Measurements from ENCODE around the gene ATXN7L3. TPM values are rescaled to one million over a fixed set of nuclear protein-coding genes. Genes with fewer than 3 reads are reported as not detected.

The ATXN7L3 gene
- polyA plus RNA-seq, 2 of the 4 experiments (the other 2 are of a cell fraction), result 60.5 to 72.7 TPM

DNA sequence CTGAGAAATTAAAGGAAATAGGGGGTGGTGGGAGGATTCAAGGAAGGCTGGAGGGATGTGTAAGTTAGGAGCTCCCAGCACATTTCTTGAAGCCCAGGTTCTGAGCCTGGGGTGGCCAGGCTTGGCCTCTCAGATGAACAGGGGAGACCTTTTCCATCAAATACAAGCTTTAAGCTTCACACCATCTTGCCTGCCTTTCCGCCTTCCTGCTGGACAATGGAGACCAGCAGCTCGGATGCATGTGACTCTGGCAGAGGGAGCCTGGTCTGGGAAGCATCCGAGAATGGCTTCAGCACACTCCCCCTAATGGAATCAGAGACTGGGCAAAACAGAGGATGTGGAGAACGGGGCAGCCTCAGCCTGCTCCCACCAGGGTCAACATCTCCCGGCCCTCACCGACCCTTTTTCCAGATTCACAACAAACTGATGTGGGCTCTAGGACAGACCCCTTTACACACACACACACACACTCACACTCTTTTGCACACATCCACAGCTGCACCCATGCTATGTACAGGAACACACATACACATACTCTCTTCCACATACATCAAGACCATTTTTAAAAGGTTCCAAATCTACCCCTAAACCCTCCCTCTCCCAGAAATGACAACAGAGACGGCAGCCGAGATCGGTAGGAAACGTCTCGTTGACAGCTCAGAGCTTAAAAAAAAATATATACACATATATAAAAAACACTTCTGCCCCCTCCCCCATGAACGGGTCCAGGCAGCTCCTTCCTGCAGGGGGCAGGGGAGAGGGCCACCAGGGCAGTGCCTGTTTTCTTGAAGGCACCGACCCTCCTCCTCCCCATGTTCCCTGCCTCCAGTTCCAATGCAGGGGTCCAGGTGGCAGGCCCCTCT is 6.5 kb upstream of the ATXN7L3 start:
- Histone ChIP-seq H3K4me1 (peaks cover 47% of the 10 kb centered on the region), H3K9me3 (no peaks in the 10 kb centered on the region), H3K4me2 (no peak overlapping the region), H3K4me3 (no peak overlapping the region), H3K27ac (no peak overlapping the region)
- ATAC-seq (0 out of 6 replicates have a peak, but pooled peaks have one; percentile 9 to 22), FAIRE-seq (no peak), DNase-seq (ENCODE audit: low read depth in 1 of 2, low spot score in 1 of 2) (peak in 1 of 2 experiments; percentile 51)
- WGBS (ENCODE audit: missing lambda C conversion rate), result 73% methylated on average over 13 of the region's 13 CpGs
- ChIA-PET CTCF (interaction anchor here (0.8 to 9.4 kb wide), 13 partner anchors 9 to 317 kb away, joined by 3 to 159 read pairs (median 4); partner anchors contain the start of genes FAM171A2, GRN, SLC25A39 and UBTF), POLR2A (interaction anchor here (3.0 kb wide), 1 partner anchor 16 kb away, joined by 10 read pairs; no protein-coding TSS in a partner anchor)
- TF ChIP-seq POLR2AphosphoS2 (conservative IDR thresholded peaks at IDR 0.05; ENCODE audit: low read length), result peak; percentile 62; the same call in 1 of the 2 replicates
- TF ChIP-seq, protein P1, sequence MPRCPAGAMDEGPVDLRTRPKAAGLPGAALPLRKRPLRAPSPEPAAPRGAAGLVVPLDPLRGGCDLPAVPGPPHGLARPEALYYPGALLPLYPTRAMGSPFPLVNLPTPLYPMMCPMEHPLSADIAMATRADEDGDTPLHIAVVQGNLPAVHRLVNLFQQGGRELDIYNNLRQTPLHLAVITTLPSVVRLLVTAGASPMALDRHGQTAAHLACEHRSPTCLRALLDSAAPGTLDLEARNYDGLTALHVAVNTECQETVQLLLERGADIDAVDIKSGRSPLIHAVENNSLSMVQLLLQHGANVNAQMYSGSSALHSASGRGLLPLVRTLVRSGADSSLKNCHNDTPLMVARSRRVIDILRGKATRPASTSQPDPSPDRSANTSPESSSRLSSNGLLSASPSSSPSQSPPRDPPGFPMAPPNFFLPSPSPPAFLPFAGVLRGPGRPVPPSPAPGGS (IDR thresholded peaks at IDR 0.05), result no peak
- no peak for TF ChIP-seq EHF (CRISPR knock-in tag; IDR thresholded peaks at IDR 0.05)

DNA sequence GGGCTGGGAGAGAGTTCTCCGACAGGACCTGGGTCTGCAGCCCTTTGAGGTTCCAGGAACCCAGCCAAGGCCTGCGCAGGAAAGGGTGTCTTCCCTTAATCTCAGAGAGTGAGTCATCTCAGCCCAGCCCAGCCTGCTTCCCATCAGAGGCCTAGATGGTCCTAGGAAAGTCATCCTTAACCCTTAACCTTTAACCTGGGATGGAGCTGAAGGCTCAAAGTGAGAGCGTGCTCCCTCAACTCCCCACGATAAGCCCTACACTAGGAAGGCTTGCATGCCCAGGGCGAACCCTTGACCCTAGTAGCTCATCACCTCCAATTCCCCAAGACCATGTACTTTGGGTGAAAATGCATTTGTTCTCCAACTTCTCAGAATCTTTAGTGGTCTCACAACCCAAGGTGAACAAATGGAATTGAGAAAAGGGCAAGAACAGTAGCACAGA is 4.8 kb upstream of the ATXN7L3 start:
- DNase-seq (ENCODE audit: low read depth in 1 of 2, low spot score in 1 of 2) (no peak), ATAC-seq (no peak), FAIRE-seq (no peak)
- H3K4me1 ChIP-seq, result peaks cover 38% of the 10 kb centered on the region
- TF ChIP-seq, protein P2, sequence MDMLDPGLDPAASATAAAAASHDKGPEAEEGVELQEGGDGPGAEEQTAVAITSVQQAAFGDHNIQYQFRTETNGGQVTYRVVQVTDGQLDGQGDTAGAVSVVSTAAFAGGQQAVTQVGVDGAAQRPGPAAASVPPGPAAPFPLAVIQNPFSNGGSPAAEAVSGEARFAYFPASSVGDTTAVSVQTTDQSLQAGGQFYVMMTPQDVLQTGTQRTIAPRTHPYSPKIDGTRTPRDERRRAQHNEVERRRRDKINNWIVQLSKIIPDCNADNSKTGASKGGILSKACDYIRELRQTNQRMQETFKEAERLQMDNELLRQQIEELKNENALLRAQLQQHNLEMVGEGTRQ (IDR thresholded peaks at IDR 0.05), result no peak
- TF ChIP-seq POLR2AphosphoS2 (conservative IDR thresholded peaks at IDR 0.05; ENCODE audit: low read length), result peak; percentile 82; the same call in 1 of the 2 replicates
- no peak overlapping the region for H3K4me3 ChIP-seq
- H3K27ac ChIP-seq, result peak overlapping the region in 1 of 2 experiments; percentile 18; a peak in 1 of 6 replicates
- no peaks in the 10 kb centered on the region for H3K9me3 ChIP-seq
- 59% methylated on average over 5 of the region's 5 CpGs for WGBS (ENCODE audit: missing lambda C conversion rate)
- ChIA-PET POLR2A (interaction anchor here (1.5 kb wide), 1 partner anchor 18 kb away, joined by 6 read pairs; the partner anchor contains the start of gene TMUB2), CTCF (interaction anchor here (0.8 to 5.2 kb wide), 14 partner anchors 7 to 147 kb away, joined by 3 to 68 read pairs (median 6); partner anchors contain the start of genes GRN and UBTF)
- H3K4me2 ChIP-seq, result peak overlapping the region; percentile 21; the same call in 2 of the 3 replicates

DNA sequence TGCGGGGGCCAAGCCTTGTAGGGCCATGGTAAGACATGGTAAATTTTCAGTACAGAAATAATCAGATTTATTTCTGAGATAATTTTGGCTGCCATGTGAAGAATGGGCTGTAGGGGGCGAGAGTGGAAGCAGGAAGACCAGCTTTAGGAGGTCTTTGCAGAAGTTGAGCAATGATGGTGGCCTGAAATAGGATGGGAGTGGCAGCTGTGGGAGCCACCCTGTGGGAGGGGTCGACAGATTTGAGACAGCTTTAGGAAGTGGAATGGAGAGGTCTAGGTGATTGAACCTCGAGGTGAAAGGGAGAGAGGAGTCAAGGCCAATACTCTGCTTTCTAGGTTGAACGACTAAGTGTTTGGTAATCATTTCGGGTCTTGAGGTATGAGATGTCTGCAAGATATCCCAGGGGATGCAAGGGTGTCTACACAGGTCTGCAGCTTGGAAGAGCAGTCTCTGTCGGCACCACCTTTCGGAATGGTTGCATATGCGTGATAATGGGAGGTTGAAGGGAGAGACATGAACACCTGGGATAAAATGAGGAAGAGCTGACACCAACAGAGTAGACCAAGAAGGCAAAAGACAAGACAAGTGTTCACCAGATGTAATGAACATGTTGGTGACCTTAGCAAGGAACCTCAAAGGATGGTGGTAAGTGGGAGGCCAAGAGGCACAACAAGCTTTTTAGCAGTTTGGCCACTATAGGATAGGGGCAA is 4.2 kb upstream of the ATXN7L3 start:
- DNase-seq (ENCODE audit: low read depth in 1 of 2, low spot score in 1 of 2) (peak; percentile 64 to 76), FAIRE-seq (no peak), ATAC-seq (no peak)
- ChIA-PET POLR2A (interaction anchor here (1.5 kb wide), 1 partner anchor 17 kb away, joined by 6 read pairs; the partner anchor contains the start of gene TMUB2), CTCF (interaction anchor here (0.6 to 5.2 kb wide), 18 partner anchors 8 to 147 kb away, joined by 3 to 68 read pairs (median 4); partner anchors contain the start of genes GRN and UBTF)
- 57% methylated on average over 9 of the region's 9 CpGs for WGBS (ENCODE audit: missing lambda C conversion rate)
- peaks cover 33% of the 10 kb centered on the region for H3K4me1 ChIP-seq
- H3K4me2 ChIP-seq, result peak overlapping the region; percentile 21; the same call in 2 of the 3 replicates
- no peak overlapping the region for H3K4me3 ChIP-seq
- peak overlapping the region in 1 of 2 experiments; percentile 18; a peak in 1 of 6 replicates for H3K27ac ChIP-seq
- no peaks in the 10 kb centered on the region for H3K9me3 ChIP-seq
- TF ChIP-seq, protein P3, sequence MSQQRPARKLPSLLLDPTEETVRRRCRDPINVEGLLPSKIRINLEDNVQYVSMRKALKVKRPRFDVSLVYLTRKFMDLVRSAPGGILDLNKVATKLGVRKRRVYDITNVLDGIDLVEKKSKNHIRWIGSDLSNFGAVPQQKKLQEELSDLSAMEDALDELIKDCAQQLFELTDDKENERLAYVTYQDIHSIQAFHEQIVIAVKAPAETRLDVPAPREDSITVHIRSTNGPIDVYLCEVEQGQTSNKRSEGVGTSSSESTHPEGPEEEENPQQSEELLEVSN (IDR thresholded peaks at IDR 0.05; ENCODE audit: borderline replicate concordance, low read depth), result no peak
- no peak for TF ChIP-seq HEYL (CRISPR knock-in tag; IDR thresholded peaks at IDR 0.05)
- TF ChIP-seq, protein P4, sequence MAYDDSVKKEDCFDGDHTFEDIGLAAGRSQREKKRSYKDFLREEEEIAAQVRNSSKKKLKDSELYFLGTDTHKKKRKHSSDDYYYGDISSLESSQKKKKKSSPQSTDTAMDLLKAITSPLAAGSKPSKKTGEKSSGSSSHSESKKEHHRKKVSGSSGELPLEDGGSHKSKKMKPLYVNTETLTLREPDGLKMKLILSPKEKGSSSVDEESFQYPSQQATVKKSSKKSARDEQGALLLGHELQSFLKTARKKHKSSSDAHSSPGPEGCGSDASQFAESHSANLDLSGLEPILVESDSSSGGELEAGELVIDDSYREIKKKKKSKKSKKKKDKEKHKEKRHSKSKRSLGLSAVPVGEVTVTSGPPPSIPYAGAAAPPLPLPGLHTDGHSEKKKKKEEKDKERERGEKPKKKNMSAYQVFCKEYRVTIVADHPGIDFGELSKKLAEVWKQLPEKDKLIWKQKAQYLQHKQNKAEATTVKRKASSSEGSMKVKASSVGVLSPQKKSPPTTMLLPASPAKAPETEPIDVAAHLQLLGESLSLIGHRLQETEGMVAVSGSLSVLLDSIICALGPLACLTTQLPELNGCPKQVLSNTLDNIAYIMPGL (CRISPR knock-in tag; IDR thresholded peaks at IDR 0.05; ENCODE audit: borderline replicate concordance), result no peak
- no peak for TF ChIP-seq CBX8 (IDR thresholded peaks at IDR 0.05)
- TF ChIP-seq, protein P5, sequence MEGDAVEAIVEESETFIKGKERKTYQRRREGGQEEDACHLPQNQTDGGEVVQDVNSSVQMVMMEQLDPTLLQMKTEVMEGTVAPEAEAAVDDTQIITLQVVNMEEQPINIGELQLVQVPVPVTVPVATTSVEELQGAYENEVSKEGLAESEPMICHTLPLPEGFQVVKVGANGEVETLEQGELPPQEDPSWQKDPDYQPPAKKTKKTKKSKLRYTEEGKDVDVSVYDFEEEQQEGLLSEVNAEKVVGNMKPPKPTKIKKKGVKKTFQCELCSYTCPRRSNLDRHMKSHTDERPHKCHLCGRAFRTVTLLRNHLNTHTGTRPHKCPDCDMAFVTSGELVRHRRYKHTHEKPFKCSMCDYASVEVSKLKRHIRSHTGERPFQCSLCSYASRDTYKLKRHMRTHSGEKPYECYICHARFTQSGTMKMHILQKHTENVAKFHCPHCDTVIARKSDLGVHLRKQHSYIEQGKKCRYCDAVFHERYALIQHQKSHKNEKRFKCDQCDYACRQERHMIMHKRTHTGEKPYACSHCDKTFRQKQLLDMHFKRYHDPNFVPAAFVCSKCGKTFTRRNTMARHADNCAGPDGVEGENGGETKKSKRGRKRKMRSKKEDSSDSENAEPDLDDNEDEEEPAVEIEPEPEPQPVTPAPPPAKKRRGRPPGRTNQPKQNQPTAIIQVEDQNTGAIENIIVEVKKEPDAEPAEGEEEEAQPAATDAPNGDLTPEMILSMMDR (IDR thresholded peaks at IDR 0.05), result peak; percentile 61
- TF ChIP-seq RARB (CRISPR knock-in tag; IDR thresholded peaks at IDR 0.05), result no peak
- TF ChIP-seq KDM1A (IDR thresholded peaks at IDR 0.05; ENCODE audit: low read depth), result no peak
- no peak for TF ChIP-seq HDAC2 (IDR thresholded peaks at IDR 0.05)
- no peak for TF ChIP-seq TFCP2L1 (CRISPR knock-in tag; IDR thresholded peaks at IDR 0.05)
- peak; percentile 3 to 88; a peak in 2 of 4 replicates for TF ChIP-seq CEBPB (IDR thresholded peaks at IDR 0.05)
- TF ChIP-seq, protein P6, sequence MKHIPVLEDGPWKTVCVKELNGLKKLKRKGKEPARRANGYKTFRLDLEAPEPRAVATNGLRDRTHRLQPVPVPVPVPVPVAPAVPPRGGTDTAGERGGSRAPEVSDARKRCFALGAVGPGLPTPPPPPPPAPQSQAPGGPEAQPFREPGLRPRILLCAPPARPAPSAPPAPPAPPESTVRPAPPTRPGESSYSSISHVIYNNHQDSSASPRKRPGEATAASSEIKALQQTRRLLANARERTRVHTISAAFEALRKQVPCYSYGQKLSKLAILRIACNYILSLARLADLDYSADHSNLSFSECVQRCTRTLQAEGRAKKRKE (CRISPR knock-in tag; IDR thresholded peaks at IDR 0.05; ENCODE audit: low read depth), result no peak
- peak; percentile 27 to 50; a peak in 3 of 5 replicates for TF ChIP-seq RAD21 (conservative IDR thresholded peaks at IDR 0.05 in 1 of 2, IDR thresholded peaks at IDR 0.05 in 1 of 2)
- no peak for TF ChIP-seq RCOR1 (IDR thresholded peaks at IDR 0.05; ENCODE audit: low read depth, low read length)
- no peak for TF ChIP-seq GATA3 (IDR thresholded peaks at IDR 0.05; ENCODE audit: borderline replicate concordance)
- TF ChIP-seq NPAS2 (CRISPR knock-in tag; IDR thresholded peaks at IDR 0.05; ENCODE audit: borderline replicate concordance), result no peak
- no peak for TF ChIP-seq PHF8 (IDR thresholded peaks at IDR 0.05; ENCODE audit: borderline replicate concordance, low read depth)
- TF ChIP-seq EP300 (IDR thresholded peaks at IDR 0.05), result no peak
